H1 (cell line): ENCODE measurements around the gene CHPT1. TPM values are rescaled to one million over a fixed set of nuclear protein-coding genes. Genes with fewer than 3 reads are reported as not detected.

Experiments
- CTCF ChIA-PET: fragments of 300-600 bp; sonication (Branson Sonifier 250); formaldehyde crosslinking; loops from one replicate; lab custom pipeline; 2021; ENCODE audit not compliant: partially characterized antibody; lab: Charles Lee
- POLR2A ChIA-PET: fragments of 300-600 bp; sonication (Branson Sonifier 250); formaldehyde crosslinking; loops from one replicate; lab custom pipeline; 2021; ENCODE audit warnings: inconsistent platforms; ENCODE audit not compliant: partially characterized antibody; lab: Charles Lee
- DNase-seq, 2 experiments: peaks; one replicate each; pipeline versions ENCODE4 v3.0.0 to v3.0.0-alpha.2; 2010 to 2022; ENCODE audit warnings: low spot score in 2 of 2, low read depth in 1 of 2, mixed read lengths in 1 of 2
- FAIRE-seq: peaks from 2 replicates; lab custom pipeline; 2011; peaks lifted over from hg19 to GRCh38; lab: Jason Lieb, UNC
- H2AFZ ChIP-seq: 2 replicates; pipeline ENCODE4 v1.8.1; 2012; ENCODE audit warnings: low read length, inconsistent platforms
- H2AK5ac ChIP-seq: 2 replicates; pipeline ENCODE4 v1.6.1; 2013; ENCODE audit warnings: low read depth, low read length
- H2BK120ac ChIP-seq: replicated peaks from 2 replicates; pipeline ENCODE3; 2013; ENCODE audit warnings: low read depth, low read length, inconsistent platforms
- H2BK12ac ChIP-seq: 2 replicates; pipeline ENCODE4 v1.6.1; 2013; ENCODE audit warnings: low read depth, low read length
- H2BK15ac ChIP-seq: 2 replicates; pipeline ENCODE4 v1.6.1; 2013; ENCODE audit warnings: low read length
- H2BK20ac ChIP-seq: 2 replicates; pipeline ENCODE4 v1.6.1; 2013; ENCODE audit warnings: low read length
- H2BK5ac ChIP-seq: 2 replicates; pipeline ENCODE4 v1.6.1; 2013; ENCODE audit warnings: low read depth, low read length
- H3K14ac ChIP-seq: 2 replicates; pipeline ENCODE4 v1.6.1; 2013; ENCODE audit warnings: inconsistent platforms; ENCODE audit not compliant: insufficient read length
- H3K18ac ChIP-seq: 2 replicates; pipeline ENCODE4 v1.6.1; 2013; ENCODE audit warnings: low read length; ENCODE audit errors: extremely low read depth
- H3K23ac ChIP-seq: 2 replicates; pipeline ENCODE4 v1.6.1; 2013; ENCODE audit warnings: inconsistent platforms; ENCODE audit not compliant: insufficient read length
- H3K23me2 ChIP-seq: 2 replicates; pipeline ENCODE4 v1.6.1; 2013; ENCODE audit warnings: low read depth, low read length
- H3K27ac ChIP-seq: 2 replicates; pipeline ENCODE4 v1.6.1; 2011; ENCODE audit warnings: low read depth, low read length, inconsistent platforms
- H3K27me3 ChIP-seq, 4 experiments: replicated peaks in 1 of 4; 1 replicate in 1 of 4; 2 replicates in 3 of 4; pipeline versions ENCODE4 v1.6.1 to v1.8.1; 2011 to 2013; ENCODE audit warnings: low read length in 3 of 4, mild to moderate bottlenecking in 3 of 4, inconsistent platforms in 2 of 4, mixed read lengths in 2 of 4, moderate library complexity in 1 of 4; ENCODE audit not compliant: control insufficient read depth in 3 of 4, insufficient read depth in 3 of 4; ENCODE audit errors: extremely low read depth in 1 of 4
- H3K36me3 ChIP-seq, 4 experiments: 2 replicates each; pipeline versions ENCODE4 v1.6.1 to v1.8.1; 2011 to 2013; ENCODE audit warnings: mild to moderate bottlenecking in 4 of 4, low read length in 3 of 4, moderate library complexity in 2 of 4, control low read depth in 1 of 4, inconsistent platforms in 1 of 4; ENCODE audit not compliant: insufficient read depth in 4 of 4, control insufficient read depth in 2 of 4
- H3K4ac ChIP-seq: replicated peaks from 2 replicates; pipeline ENCODE3; 2013; ENCODE audit warnings: low read length, low read depth, mixed read lengths, inconsistent platforms; ENCODE audit not compliant: insufficient read length
- H3K4me1 ChIP-seq, 4 experiments: replicated peaks in 1 of 4; 1 replicate in 1 of 4; 2 replicates in 3 of 4; pipeline versions ENCODE4 v1.6.1 to v1.8.1; 2011 to 2013; ENCODE audit warnings: low read length in 3 of 4, inconsistent platforms in 2 of 4, mixed read lengths in 1 of 4; ENCODE audit not compliant: insufficient read depth in 4 of 4, control insufficient read depth in 3 of 4
- H3K4me2 ChIP-seq, 2 experiments: 2 replicates each; pipeline versions ENCODE4 v1.6.1 to v1.8.1; 2011 to 2013; ENCODE audit warnings: low read depth in 2 of 2, low read length in 2 of 2, control low read depth in 1 of 2, inconsistent platforms in 1 of 2, mild to moderate bottlenecking in 1 of 2; ENCODE audit not compliant: insufficient read depth in 1 of 2
- H3K4me3 ChIP-seq, 4 experiments: fragments of 200-600, 300-600 bp in 1 of 4; sonication (generic), shearing (Covaris generic), sonication (Bioruptor Twin) in 1 of 4; 2 replicates each; pipeline versions ENCODE4 v1.5.1 to v1.8.1; 2011 to 2016; ENCODE audit warnings: low read length in 4 of 4, low read depth in 3 of 4, control low read depth in 2 of 4, inconsistent platforms in 2 of 4, mild to moderate bottlenecking in 2 of 4, mixed read lengths in 1 of 4, moderate library complexity in 1 of 4; ENCODE audit not compliant: insufficient read depth in 2 of 4; ENCODE audit errors: extremely low read depth in 1 of 4
- H3K56ac ChIP-seq: replicated peaks from 2 replicates; pipeline ENCODE3; 2013; ENCODE audit warnings: low read depth, mild to moderate bottlenecking, mixed read lengths, low read length, inconsistent platforms; ENCODE audit not compliant: insufficient read length
- H3K79me1 ChIP-seq: 2 replicates; pipeline ENCODE4 v1.6.1; 2013; ENCODE audit warnings: low read depth, low read length, control low read depth
- H3K79me2 ChIP-seq, 2 experiments: 2 replicates each; pipeline versions ENCODE4 v1.6.1 to v1.8.1; 2012 to 2013; ENCODE audit warnings: low read length in 2 of 2, mild to moderate bottlenecking in 2 of 2, inconsistent platforms in 1 of 2; ENCODE audit not compliant: insufficient read depth in 2 of 2, control insufficient read depth in 1 of 2
- H3K9ac ChIP-seq, 4 experiments: replicated peaks in 1 of 4; 1 replicate in 1 of 4; 2 replicates in 3 of 4; pipeline versions ENCODE4 v1.6.1 to v1.8.1; 2011 to 2013; ENCODE audit warnings: low read depth in 3 of 4, low read length in 3 of 4, control low read depth in 2 of 4, mild to moderate bottlenecking in 2 of 4, moderate library complexity in 2 of 4, inconsistent platforms in 1 of 4; ENCODE audit errors: extremely low read depth in 1 of 4
- H3K9me3 ChIP-seq, 2 experiments: 2 replicates each; pipeline versions ENCODE4 v1.6.1 to v1.8.1; 2012 to 2013; ENCODE audit warnings: mild to moderate bottlenecking in 2 of 2, moderate library complexity in 2 of 2, control low read depth in 1 of 2, inconsistent platforms in 1 of 2, low read depth in 1 of 2, low read length in 1 of 2, mixed read lengths in 1 of 2; ENCODE audit not compliant: insufficient read depth in 2 of 2
- H4K20me1 ChIP-seq, 2 experiments: replicated peaks in 1 of 2; 2 replicates each; pipeline versions ENCODE3 to v1.8.1; 2011 to 2013; ENCODE audit warnings: inconsistent platforms in 2 of 2, low read length in 2 of 2, mild to moderate bottlenecking in 1 of 2; ENCODE audit not compliant: insufficient read depth in 2 of 2, control insufficient read depth in 1 of 2
- H4K5ac ChIP-seq: 2 replicates; pipeline ENCODE4 v1.6.1; 2013; ENCODE audit warnings: low read length, low read depth, mixed read lengths, inconsistent platforms; ENCODE audit not compliant: insufficient read length
- H4K8ac ChIP-seq: 2 replicates; pipeline ENCODE4 v1.8.0; 2013; ENCODE audit warnings: mild to moderate bottlenecking, moderate library complexity, low read length, inconsistent platforms; ENCODE audit not compliant: insufficient read depth; ENCODE audit errors: extremely low read depth
- H4K91ac ChIP-seq: replicated peaks from 2 replicates; pipeline ENCODE3; 2013; ENCODE audit warnings: low read length, mixed read lengths, inconsistent platforms; ENCODE audit not compliant: insufficient read length
- GTF2F1 ChIP-seq: IDR thresholded peaks from 2 replicates; pipeline ENCODE4 v1.6.1; 2012; ENCODE audit warnings: low read depth, low read length, improper control_type of control experiment, borderline replicate concordance
- RAD21 ChIP-seq, 2 experiments: IDR thresholded peaks in 1 of 2; conservative IDR thresholded peaks in 1 of 2; 2 replicates each; pipeline ENCODE4 v1.6.1; 2011; ENCODE audit warnings: low read depth in 2 of 2, low read length in 2 of 2, improper control_type of control experiment in 1 of 2, inconsistent platforms in 1 of 2, mild to moderate bottlenecking in 1 of 2, moderate library complexity in 1 of 2
- WGBS, 2 experiments: shearing (Covaris generic) in 1 of 2; methylation state at CpG; one replicate each; pipeline versions ENCODE4 v1.1.6 to v1.1.7; 2013 to 2015; ENCODE audit warnings: low lambda C conversion rate in 2 of 2, mixed read lengths in 2 of 2, inconsistent platforms in 1 of 2, low coverage in 1 of 2, missing lambda C conversion rate in 1 of 2; ENCODE audit not compliant: insufficient replicate concordance in 2 of 2, insufficient coverage in 1 of 2, insufficient read length in 1 of 2; ENCODE audit errors: extremely low coverage in 1 of 2, missing lambda C conversion rate in 1 of 2; 5-methylcytosine and 5-hydroxymethylcytosine counted together
- polyA plus RNA-seq, 7 experiments: library from polyadenylated mRNA; depleted of rRNA in 3 of 7; stranded (reverse) in 5 of 7; unstranded in 2 of 7; fragments of >200 nt in 5 of 7; fragments of 200-250 nt in 2 of 7; gene quantifications; 1 replicate in 5 of 7; 2 replicates in 1 of 7; 4 replicates in 1 of 7; pipeline versions ENCODE4 v1.2.1 to v1.2.3, GENCODE V29; 2011 to 2013; ENCODE audit warnings: missing spikeins in 2 of 7, mixed read lengths in 2 of 7
- total RNA-seq: library from RNA; stranded (reverse); fragmentation: NEBNext Ultra II Directional; extraction: Animal tissue kit (Norgen Biotek cat#: 25700); gene quantifications from 2 replicates; pipeline ENCODE4 v1.2.1, GENCODE V29; 2021
- TF ChIP-seq, protein P1 (sequence below), 3 experiments: IDR thresholded peaks; 1 replicate in 2 of 3; 2 replicates in 1 of 3; pipeline versions ENCODE4 v1.5.1 to v1.6.1; 2011; ENCODE audit warnings: low read length in 3 of 3, mild to moderate bottlenecking in 3 of 3, inconsistent platforms in 2 of 3, low read depth in 1 of 3, moderate library complexity in 1 of 3; ENCODE audit not compliant: insufficient read depth in 1 of 3; ENCODE audit errors: control extremely low read depth in 1 of 3

Gene CHPT1
- total and polyA plus RNA-seq, 2 of the 8 experiments (the other 6 are each of a cell fraction or from before 2014, with no cell fraction given), result 13.3 to 22.5 TPM

DNA sequence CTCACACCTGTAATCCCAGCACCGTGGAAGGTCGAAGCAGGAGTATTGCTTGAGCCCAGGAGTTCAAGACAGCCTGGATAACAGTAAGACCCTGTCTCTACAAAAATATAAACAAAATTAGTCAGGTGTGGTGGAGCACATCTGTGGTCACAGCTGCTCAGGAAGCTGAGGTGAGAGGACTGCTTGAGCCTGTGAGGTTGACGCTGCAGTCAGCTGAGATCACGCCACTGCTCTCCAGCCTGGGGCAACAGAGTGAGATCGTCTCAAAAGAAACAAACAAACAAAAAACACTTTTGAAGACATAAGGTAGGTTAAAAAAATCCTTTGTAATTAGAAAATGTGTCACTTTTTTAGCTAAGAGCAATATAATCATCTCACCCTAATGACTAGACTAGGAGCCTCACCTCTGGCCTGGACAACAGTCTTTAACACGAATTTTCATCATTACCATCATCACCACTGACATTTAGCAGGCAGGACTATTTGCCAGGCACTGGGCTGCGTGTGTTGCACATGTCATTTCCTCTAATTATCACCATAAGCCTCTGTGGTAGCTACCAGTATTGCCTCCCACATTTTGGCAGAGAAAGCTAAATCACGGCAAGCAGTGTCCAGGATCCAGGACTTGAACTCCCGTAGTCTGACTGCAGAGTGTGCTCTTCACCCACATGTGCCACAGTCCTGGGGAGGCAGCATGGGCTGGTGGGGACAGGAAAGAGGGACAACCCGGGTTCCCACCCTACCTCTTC, 46.5 kb downstream of the CHPT1 start:
- no peak overlapping the region for H2BK20ac ChIP-seq
- H2BK5ac ChIP-seq, result no peak overlapping the region
- DNase-seq (no peak), FAIRE-seq (no peak)
- no peaks in the 10 kb centered on the region for H3K27me3 ChIP-seq
- no peaks in the 10 kb centered on the region for H3K4me1 ChIP-seq
- H3K79me2 ChIP-seq, result no peaks in the 10 kb centered on the region
- H2BK120ac ChIP-seq, result no peak overlapping the region
- H3K14ac ChIP-seq, result no peak overlapping the region
- H3K79me1 ChIP-seq, result 0 out of 2 replicates have a peak, but pooled peaks cover 3% of the 10 kb centered on the region
- ChIA-PET POLR2A (interaction anchor here (1.3 kb wide), 1 partner anchor 8 kb away, joined by 5 read pairs; no protein-coding TSS in a partner anchor), CTCF (interaction anchor here (0.8 to 2.8 kb wide), 3 partner anchors 9 to 181 kb away, joined by 3 to 13 read pairs (median 5); no protein-coding TSS in a partner anchor)
- H3K36me3 ChIP-seq, result peaks cover 9 to 26% (median 23%) of the 10 kb centered on the region in 4 experiments; a peak in 6 of 8 replicates
- H3K27ac ChIP-seq, result no peak overlapping the region
- no peak overlapping the region for H4K5ac ChIP-seq
- H3K23ac ChIP-seq, result no peak overlapping the region
- no peaks in the 10 kb centered on the region for H3K9me3 ChIP-seq
- no peak overlapping the region for H3K18ac ChIP-seq
- H2BK15ac ChIP-seq, result no peak overlapping the region
- no peak overlapping the region for H3K4ac ChIP-seq
- no peak overlapping the region for H4K8ac ChIP-seq
- no peak overlapping the region for H3K4me3 ChIP-seq
- no peak overlapping the region for H2BK12ac ChIP-seq
- no peak overlapping the region for H4K91ac ChIP-seq
- H3K23me2 ChIP-seq, result no peaks in the 10 kb centered on the region
- H4K20me1 ChIP-seq, result no peaks in the 10 kb centered on the region
- 87% methylated on average over 10 of the region's 10 CpGs; no CpG with 5 or more reads in 1 of the 2 experiments for WGBS, 2 experiments
- no peak overlapping the region for H2AFZ ChIP-seq
- H3K56ac ChIP-seq, result no peak overlapping the region
- no peak overlapping the region for H2AK5ac ChIP-seq
- TF ChIP-seq, protein P1, sequence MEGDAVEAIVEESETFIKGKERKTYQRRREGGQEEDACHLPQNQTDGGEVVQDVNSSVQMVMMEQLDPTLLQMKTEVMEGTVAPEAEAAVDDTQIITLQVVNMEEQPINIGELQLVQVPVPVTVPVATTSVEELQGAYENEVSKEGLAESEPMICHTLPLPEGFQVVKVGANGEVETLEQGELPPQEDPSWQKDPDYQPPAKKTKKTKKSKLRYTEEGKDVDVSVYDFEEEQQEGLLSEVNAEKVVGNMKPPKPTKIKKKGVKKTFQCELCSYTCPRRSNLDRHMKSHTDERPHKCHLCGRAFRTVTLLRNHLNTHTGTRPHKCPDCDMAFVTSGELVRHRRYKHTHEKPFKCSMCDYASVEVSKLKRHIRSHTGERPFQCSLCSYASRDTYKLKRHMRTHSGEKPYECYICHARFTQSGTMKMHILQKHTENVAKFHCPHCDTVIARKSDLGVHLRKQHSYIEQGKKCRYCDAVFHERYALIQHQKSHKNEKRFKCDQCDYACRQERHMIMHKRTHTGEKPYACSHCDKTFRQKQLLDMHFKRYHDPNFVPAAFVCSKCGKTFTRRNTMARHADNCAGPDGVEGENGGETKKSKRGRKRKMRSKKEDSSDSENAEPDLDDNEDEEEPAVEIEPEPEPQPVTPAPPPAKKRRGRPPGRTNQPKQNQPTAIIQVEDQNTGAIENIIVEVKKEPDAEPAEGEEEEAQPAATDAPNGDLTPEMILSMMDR (IDR thresholded peaks at IDR 0.05; ENCODE audit: control extremely low read depth in 1 of 3, insufficient read depth in 1 of 3, low read depth in 1 of 3, low read length in 3 of 3), result peak in 1 of 3 experiments; percentile 13; a peak in 1 of 4 replicates
- no peak for TF ChIP-seq GTF2F1
- TF ChIP-seq RAD21 (IDR thresholded peaks at IDR 0.05 in 1 of 2, conservative IDR thresholded peaks at IDR 0.05 in 1 of 2; ENCODE audit: low read depth in 2 of 2, low read length in 2 of 2), result peak; percentile 28 to 33; a peak in 1 of 4 replicates
- no peak overlapping the region for H3K9ac ChIP-seq
- no peak overlapping the region for H3K4me2 ChIP-seq
